Right ventricle myocardium superior (tissue), 1 donor: ENCODE measurements around the gene ERMP1. TPM values are rescaled to one million over a fixed set of nuclear protein-coding genes. Genes with fewer than 3 reads are reported as not detected.
"Not testable (repeated sequence)": the region's sequence is repeated elsewhere in the genome, so short reads cannot be mapped to it uniquely, and the experiment has no call there.

Experiments
- ATAC-seq: fragments of 200-7000 bp; cut with Tn5 transposase; one replicate; pipeline ENCODE4 v1.9.1; 2020; ENCODE audit warnings: mild to moderate bottlenecking; ENCODE audit not compliant: poor library complexity
- DNase-seq: peaks from one replicate; pipeline ENCODE4 v3.0.0-alpha.2; 2020
- intact Hi-C: fragments of 100-400 bp; cut with DNase I; formaldehyde crosslinking; loops from one replicate; pipeline ENCODE4 v1.11.2; 2022
- total RNA-seq: library from RNA; stranded (reverse); fragmentation: NEBNext Ultra II Directional; extraction: Animal tissue kit (Norgen Biotek cat#: 25700); gene quantifications from one replicate; pipeline ENCODE4 v1.2.1, GENCODE V29; 2021
- donor health status: DM: no; HTN: yes; CAD: no; lungs with severe emphysema.

ERMP1 gene
- total RNA-seq, 1 donor from 2014 or later, result 19.3 TPM

DNA sequence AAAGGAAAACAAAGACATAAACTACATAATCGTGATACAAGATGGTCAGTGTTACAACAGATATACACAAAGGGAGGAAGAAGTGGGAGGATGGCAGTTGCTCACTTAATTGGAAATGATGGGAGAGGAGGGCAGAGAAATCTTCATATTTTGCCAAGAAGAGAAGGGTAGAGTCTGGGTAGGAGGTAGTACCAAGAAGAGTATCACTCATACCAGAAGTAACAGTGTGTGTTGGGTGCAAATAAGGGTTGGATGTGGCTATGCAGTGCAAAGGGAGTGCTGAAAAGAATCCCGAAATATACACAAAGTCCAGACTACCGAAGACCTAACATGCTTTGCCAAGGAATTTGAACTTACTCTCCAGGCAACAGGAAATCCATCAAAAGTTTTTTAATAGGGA is 41.0 kb downstream of the ERMP1 start:
- ATAC-seq (no peak), DNase-seq (no peak)
- intact Hi-C loops, result no loop called here

GRCh38 chr9:5790923-5791322 is 42.0 kb downstream of the ERMP1 start:
- ATAC-seq (no peak), DNase-seq (no peak)
- intact Hi-C loops, result no loop called here

- intact Hi-C loops, result no loop called here
- ATAC-seq, result no peak
- no peak for DNase-seq
Measured at GRCh38 chr9:5789489-5789888, 43.4 kb downstream of the ERMP1 start.

- intact Hi-C loops, result no loop called here
- DNase-seq (no peak), ATAC-seq (no peak)
Measured at GRCh38 chr9:5787759-5788302, 45.1 kb downstream of the ERMP1 start.

DNA sequence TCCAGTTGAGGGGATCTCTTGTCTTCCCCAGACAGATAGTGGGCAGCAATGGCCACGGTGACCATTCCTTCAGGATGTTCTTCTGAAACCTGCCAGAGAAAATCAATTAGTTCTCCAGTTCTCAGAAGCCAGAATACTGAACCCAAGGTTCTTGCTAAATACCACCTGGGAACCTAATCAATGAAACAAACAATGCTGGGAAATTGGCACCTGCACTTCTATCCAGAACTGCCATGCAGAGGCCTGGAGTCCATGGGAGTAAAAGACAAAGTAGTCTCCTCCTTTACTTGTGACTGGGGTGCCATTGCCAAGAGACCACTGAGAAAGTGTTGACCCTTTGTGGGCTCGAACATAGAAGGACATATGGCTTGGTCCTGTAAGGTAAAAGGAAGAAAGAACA is 45.7 kb downstream of the ERMP1 start:
- intact Hi-C loops, result no loop called here

GRCh38 chr9:5786370-5787127 is 46.4 kb downstream of the ERMP1 start:
- intact Hi-C loops, result no loop called here
- peak; percentile 66 for ATAC-seq

More for the DNA sequence above, 45.7 kb downstream of the ERMP1 start:
- DNase-seq, result no peak
- ATAC-seq, result no peak

GRCh38 chr9:5784526-5785315 is 48.2 kb downstream of the ERMP1 start:
- DNase-seq (no peak), ATAC-seq (peak; percentile 38)
- intact Hi-C loops, result no loop called here

More at GRCh38 chr9:5786370-5787127, 46.4 kb downstream of the ERMP1 start:
- DNase-seq, result no peak

GRCh38 chr9:5783982-5784381 is 48.9 kb downstream of the ERMP1 start:
- intact Hi-C loops, result no loop called here
- no peak for DNase-seq
- no peak for ATAC-seq

GRCh38 chr9:5783420-5783819 is 49.5 kb downstream of the ERMP1 start:
- ATAC-seq, DNase-seq, intact Hi-C loops: not testable (repeated sequence)

DNA sequence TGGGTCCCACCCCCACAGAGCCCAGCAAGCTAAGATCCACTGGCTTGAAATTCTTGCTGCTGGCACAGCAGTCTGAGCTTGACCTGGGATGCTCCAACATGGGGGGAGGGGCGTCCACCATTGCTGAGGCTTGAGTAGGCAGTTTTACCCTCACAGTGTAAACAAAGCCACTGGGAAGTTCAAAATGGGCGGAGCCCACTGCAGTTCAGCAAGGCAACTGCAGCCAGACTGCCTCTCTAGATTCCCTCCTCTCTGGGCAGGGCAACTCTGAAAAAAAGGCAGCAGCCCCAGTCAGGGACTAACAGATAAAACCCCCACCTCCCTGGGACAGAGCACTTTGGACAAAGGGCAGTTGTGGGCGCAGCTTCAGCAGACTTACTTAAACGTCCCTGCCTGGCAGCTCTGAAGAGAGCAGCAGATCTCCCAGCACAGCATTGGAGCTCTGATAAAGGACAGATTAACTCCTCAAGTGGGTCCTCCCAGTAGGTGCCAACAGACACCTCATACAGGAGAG is 53.2 kb downstream of the ERMP1 start:
- DNase-seq, intact Hi-C loops: not testable (repeated sequence)
- ATAC-seq, result peak; percentile 39

DNA sequence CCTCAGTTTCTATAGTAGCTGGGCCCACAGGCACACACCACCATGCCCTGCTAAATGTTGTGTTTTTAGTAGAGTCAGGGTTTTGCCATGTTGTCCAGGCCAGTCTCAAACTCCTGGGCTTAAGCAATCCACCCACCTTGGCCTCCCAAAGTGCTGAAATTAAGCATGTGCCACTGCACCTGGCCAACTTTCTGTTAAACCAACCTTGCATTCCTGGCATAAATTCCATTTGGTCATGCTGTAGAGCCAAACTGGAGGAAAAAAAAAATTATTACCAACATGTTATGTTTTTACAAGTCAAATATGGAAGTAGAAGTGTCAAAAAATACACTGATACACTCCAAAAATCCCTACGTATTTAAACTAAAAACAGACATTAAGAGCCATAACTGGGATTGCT is 54.1 kb downstream of the ERMP1 start:
- DNase-seq, result no peak
- intact Hi-C loops, result no loop called here
- no peak for ATAC-seq

- DNase-seq (no peak), ATAC-seq (no peak)
- intact Hi-C loops, result no loop called here
Measured at GRCh38 chr9:5773324-5773999, 59.5 kb downstream of the ERMP1 start.

DNA sequence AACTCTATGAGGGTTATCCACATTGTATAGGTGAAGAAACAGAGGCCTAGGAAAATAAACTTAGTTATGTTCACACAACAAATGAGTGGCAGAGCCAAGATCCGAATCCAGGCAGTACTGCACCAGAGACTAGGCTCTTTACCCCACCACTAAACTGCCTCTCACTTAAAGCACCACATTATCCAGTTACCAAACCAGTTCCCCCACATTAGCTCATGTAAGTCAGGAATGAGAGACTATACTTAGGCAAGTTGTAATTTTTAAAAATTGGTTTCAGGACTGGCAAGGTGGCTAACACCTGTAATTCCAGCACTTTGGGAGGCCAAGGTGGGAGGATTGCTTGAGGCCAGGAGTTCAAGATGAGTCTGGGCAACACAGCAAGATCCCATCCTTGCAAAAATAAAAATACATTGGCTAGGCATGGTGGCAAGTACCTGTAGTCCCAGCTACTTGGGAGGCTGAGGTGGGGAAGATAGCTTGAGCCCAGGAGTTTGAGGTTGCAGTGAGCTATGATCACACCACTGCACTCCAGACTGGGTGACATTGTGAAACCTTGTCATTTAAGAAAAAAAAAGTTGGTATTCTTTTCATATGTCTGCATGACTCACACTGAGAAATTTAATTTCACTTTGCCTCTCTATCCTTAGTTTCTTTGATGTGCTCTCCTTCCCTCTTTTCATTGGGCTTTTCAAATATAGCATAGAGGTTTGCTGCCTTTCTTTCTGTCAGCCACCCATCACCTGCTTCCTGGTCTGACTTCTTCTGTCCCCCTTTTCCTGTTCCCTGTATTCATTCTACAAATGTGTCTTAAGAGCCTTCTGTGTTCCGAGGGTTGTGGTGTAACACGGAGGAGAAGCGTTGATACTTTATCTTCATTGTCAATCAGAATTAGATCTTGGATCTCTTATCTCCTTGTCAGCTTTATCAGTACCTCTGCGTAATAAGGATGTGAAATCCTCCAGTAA is 64.7 kb downstream of the ERMP1 start:
- ATAC-seq, result no peak

GRCh38 chr9:5764130-5764868 is 68.6 kb downstream of the ERMP1 start:
- intact Hi-C loops, result no loop called here
- ATAC-seq, result no peak
- no peak for DNase-seq

More for the DNA sequence above, 64.7 kb downstream of the ERMP1 start:
- intact Hi-C loops, result no loop called here
- DNase-seq, result no peak

- DNase-seq (no peak), ATAC-seq (no peak)
- intact Hi-C loops, result no loop called here
Measured at GRCh38 chr9:5762421-5762820, 70.5 kb downstream of the ERMP1 start.

- intact Hi-C loops, result no loop called here
- ATAC-seq, result no peak
Measured at GRCh38 chr9:5760338-5760737, 72.6 kb downstream of the ERMP1 start.

GRCh38 chr9:5756633-5757032 is 76.3 kb downstream of the ERMP1 start:
- intact Hi-C loops, result no loop called here
- ATAC-seq, result no peak

More at GRCh38 chr9:5760338-5760737, 72.6 kb downstream of the ERMP1 start:
- no peak for DNase-seq

More at GRCh38 chr9:5756633-5757032, 76.3 kb downstream of the ERMP1 start:
- DNase-seq, result no peak
